Stimulated activated naive CD8-positive, alpha-beta T cell treated with anti-CD3 and anti-CD28 coated beads, Interleukin-15, Interleukin-2, amounts not matched to agents 100 ng/mL and 50 ng/mL, for 24 hours (primary cell): ENCODE measurements around the gene FNDC3B.
A peak's percentile ranks its signal among the peaks of the same experiment; 100 is the strongest.
"Not testable (repeated sequence)": the region's sequence is repeated elsewhere in the genome, so short reads cannot be mapped to it uniquely, and the experiment has no call there.

Experiments used
- H3K27ac Mint-ChIP-seq: one replicate; pipeline ENCODE4 v1.8.0; 2021; ENCODE audit warnings: mild to moderate bottlenecking, mixed read lengths
- H3K27me3 Mint-ChIP-seq: one replicate; pipeline ENCODE4 v1.8.0; 2021; ENCODE audit warnings: mixed read lengths
- H3K36me3 Mint-ChIP-seq: one replicate; pipeline ENCODE4 v1.8.0; 2021; ENCODE audit warnings: low read depth, mixed read lengths
- H3K4me1 Mint-ChIP-seq: one replicate; pipeline ENCODE4 v1.8.0; 2021; ENCODE audit warnings: low read depth, mixed read lengths
- H3K4me3 Mint-ChIP-seq: one replicate; pipeline ENCODE4 v1.8.0; 2021; ENCODE audit warnings: mild to moderate bottlenecking, mixed read lengths
- H3K9me3 Mint-ChIP-seq: one replicate; pipeline ENCODE4 v1.8.0; 2021; ENCODE audit warnings: mixed read lengths

The FNDC3B gene

DNA sequence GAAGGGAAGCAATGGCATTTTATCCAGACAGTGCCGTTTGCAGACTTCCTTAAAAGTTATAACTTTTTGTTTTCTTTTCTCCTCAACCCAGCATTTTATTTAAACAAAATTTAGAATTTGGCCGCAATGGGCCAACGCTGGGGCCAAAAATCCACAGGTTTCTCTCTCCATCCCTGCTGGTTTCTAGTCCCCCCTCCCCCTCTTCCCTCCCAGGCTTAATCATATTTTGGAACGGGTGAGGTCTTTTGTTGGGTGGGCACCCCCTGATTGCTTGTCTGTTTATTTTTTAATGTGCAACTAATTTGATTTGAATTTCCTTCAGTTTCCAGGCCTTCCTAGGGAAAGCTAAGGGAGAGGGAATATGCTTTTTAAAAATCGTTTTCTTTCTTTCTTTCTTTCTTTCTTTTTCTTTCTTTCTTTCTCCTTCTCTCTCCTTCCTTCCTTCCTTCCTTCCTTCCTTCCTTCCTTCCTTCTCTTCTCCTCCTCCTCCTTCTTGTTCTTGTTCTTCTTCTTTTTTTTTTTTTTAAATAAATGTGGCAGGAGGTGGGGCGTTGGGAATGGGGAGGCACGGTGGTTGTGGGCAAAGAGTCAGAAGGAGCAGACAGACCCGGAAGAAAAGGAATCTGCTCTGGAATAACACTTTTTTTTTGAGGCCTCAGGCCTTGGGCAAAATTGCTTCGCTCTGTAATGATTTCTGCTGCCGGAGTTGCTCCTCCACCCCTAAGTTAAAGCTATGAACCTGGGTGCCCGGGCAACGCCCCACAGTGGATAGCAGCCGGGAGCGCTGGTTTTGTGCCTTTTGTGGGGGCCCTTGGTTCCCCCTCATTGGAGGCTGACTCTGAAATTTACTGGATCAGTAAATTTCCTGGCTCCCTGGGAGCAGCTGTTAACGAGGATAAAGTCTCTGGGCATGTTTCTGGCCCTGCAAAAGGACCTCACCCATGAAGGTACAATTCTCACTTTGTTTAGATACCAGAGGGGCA is 1.9 kb downstream of the FNDC3B start:
- Mint-ChIP-seq H3K9me3 (no peaks in the 10 kb centered on the region), H3K27ac (peak overlapping the region; percentile 79), H3K4me3 (peak overlapping the region; percentile 68), H3K36me3 (no peaks in the 10 kb centered on the region), H3K27me3 (peaks cover 5% of the 10 kb centered on the region), H3K4me1 (peaks cover 42% of the 10 kb centered on the region)

- Mint-ChIP-seq H3K4me3 (no peak overlapping the region), H3K4me1 (peaks cover 49% of the 10 kb centered on the region), H3K27ac (no peak overlapping the region), H3K27me3 (peaks cover 3% of the 10 kb centered on the region), H3K36me3 (no peaks in the 10 kb centered on the region), H3K9me3 (no peaks in the 10 kb centered on the region)
Observed at GRCh38 chr3:172042136-172042662, 2.8 kb downstream of the FNDC3B start.

DNA sequence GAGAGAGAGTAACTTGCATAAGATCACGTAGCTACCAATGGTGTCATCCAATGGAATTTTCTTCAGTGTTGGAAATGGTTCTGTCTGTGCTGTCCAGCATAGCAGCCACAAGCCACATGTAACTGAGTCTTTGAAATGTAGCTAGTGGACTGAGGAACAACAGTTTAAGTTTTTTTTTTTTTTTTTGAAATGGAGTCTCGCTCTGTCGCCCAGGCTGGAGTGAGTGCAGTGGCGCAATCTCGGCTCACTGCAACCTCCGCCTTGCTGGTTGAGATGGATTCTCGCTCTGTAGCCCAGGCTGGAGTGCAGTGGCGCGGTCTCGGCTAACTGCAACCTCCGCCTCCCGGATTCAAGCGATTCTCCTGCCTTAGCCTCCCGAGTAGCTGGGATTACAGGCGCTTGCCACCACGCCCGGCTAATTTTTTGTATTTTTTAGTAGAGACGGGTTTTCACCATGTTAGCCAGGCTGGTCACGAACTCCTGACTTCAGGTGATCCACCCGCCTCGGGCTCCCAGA is 3.3 kb downstream of the FNDC3B start:
- H3K9me3 Mint-ChIP-seq, H3K27ac Mint-ChIP-seq, H3K27me3 Mint-ChIP-seq, H3K4me3 Mint-ChIP-seq, H3K36me3 Mint-ChIP-seq: not testable (repeated sequence)
- H3K4me1 Mint-ChIP-seq: peaks cover 49% of the 10 kb centered on the region

DNA sequence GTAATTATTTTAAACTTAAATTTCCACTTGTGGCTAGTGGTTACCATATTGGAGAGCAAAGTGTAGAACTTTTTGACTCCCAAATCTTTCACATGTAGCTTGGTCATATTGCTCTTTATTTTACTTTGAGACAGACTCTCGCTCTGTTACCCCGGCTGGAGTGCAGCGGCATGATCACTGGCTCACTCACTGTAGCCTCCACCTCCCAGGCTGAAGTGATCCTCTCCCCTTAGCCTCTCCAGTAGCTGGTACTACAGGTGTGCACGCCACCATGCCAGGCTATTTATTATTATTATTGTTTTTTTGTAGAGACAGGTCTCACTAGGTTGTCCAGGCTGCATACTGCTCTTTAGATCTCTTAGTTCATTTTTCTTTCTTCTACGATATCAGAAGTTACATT is 3.9 kb downstream of the FNDC3B start:
- Mint-ChIP-seq H3K27me3 (no peaks in the 10 kb centered on the region), H3K9me3 (no peaks in the 10 kb centered on the region), H3K27ac (no peak overlapping the region), H3K36me3 (peaks cover 7% of the 10 kb centered on the region), H3K4me1 (peaks cover 49% of the 10 kb centered on the region), H3K4me3 (no peak overlapping the region)

GRCh38 chr3:172043766-172044165 is 4.4 kb downstream of the FNDC3B start:
- no peak overlapping the region for H3K4me3 Mint-ChIP-seq
- peaks cover 10% of the 10 kb centered on the region for H3K36me3 Mint-ChIP-seq
- H3K27ac Mint-ChIP-seq: no peak overlapping the region
- H3K4me1 Mint-ChIP-seq: peaks cover 46% of the 10 kb centered on the region
- H3K27me3 Mint-ChIP-seq: no peaks in the 10 kb centered on the region
- H3K9me3 Mint-ChIP-seq: no peaks in the 10 kb centered on the region

- peaks cover 21% of the 10 kb centered on the region for H3K36me3 Mint-ChIP-seq
- peaks cover 52% of the 10 kb centered on the region for H3K4me1 Mint-ChIP-seq
- H3K9me3 Mint-ChIP-seq: no peaks in the 10 kb centered on the region
- H3K27ac Mint-ChIP-seq: peak overlapping the region; percentile 24
- no peak overlapping the region for H3K4me3 Mint-ChIP-seq
- H3K27me3 Mint-ChIP-seq: no peaks in the 10 kb centered on the region
Observed at GRCh38 chr3:172044833-172045585, 5.6 kb downstream of the FNDC3B start.

- Mint-ChIP-seq H3K4me1 (peaks cover 47% of the 10 kb centered on the region), H3K27ac (peak overlapping the region; percentile 65), H3K36me3 (peaks cover 34% of the 10 kb centered on the region), H3K4me3 (no peak overlapping the region), H3K9me3 (no peaks in the 10 kb centered on the region), H3K27me3 (no peaks in the 10 kb centered on the region)
Observed at GRCh38 chr3:172046268-172046915, 7.0 kb downstream of the FNDC3B start.

GRCh38 chr3:172047567-172048115 is 8.3 kb downstream of the FNDC3B start:
- no peaks in the 10 kb centered on the region for H3K9me3 Mint-ChIP-seq
- no peak overlapping the region for H3K27ac Mint-ChIP-seq
- H3K4me3 Mint-ChIP-seq: no peak overlapping the region
- H3K36me3 Mint-ChIP-seq: peaks cover 46% of the 10 kb centered on the region
- H3K27me3 Mint-ChIP-seq: no peaks in the 10 kb centered on the region
- H3K4me1 Mint-ChIP-seq: peaks cover 44% of the 10 kb centered on the region

DNA sequence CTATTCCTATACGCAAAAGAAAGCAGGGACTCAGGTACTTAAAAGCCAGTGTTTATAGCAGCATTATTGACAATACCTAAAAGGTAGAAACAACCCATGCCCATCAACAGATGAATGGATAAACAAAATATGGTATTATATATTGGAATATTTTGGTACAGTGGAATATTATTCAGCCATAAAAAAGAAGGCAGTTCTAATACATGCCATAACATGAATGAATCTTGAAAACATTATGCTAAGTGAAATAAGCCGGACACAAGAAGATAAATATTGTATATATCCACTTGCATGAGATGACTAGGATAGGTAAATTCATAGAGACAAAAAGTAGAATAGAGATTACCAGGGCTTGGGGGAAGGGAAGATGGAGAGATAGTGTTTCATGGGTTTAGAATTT is 9.2 kb downstream of the FNDC3B start:
- no peak overlapping the region for H3K4me3 Mint-ChIP-seq
- peaks cover 39% of the 10 kb centered on the region for H3K4me1 Mint-ChIP-seq
- peaks cover 48% of the 10 kb centered on the region for H3K36me3 Mint-ChIP-seq
- H3K27ac Mint-ChIP-seq: no peak overlapping the region
- H3K9me3 Mint-ChIP-seq: no peaks in the 10 kb centered on the region
- no peaks in the 10 kb centered on the region for H3K27me3 Mint-ChIP-seq

DNA sequence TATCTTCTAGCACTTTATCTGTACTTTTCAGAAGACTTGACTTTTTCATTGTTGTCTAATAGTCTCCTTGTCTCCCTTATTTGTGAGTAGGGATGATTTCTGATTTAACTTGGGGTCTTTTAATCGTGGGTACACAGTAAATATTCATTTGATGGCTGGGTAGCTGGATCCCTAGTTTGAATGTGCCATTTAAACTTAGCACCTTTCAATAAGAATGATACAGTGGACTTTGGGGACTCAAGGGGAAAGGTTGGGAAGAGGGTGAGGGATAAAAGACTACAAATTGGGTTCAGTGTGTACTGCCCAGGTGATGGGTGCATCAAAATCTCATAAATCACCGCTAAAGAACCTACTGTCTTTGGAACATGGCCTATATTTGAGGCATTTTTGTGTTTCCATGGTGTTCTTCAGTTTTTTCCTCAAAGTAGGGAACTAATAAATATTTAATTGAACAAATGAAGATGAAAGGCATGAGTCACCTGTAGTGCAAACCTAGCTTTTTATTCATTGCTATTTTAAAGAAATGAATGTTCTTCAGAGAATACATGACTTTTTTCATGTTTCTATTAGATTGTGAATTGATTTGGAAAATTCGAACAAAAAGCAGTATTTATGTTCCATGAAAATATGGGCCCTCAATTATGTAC is 12.1 kb downstream of the FNDC3B start:
- peaks cover 34% of the 10 kb centered on the region for H3K4me1 Mint-ChIP-seq
- peaks cover 58% of the 10 kb centered on the region for H3K36me3 Mint-ChIP-seq
- H3K9me3 Mint-ChIP-seq: no peaks in the 10 kb centered on the region
- no peak overlapping the region for H3K4me3 Mint-ChIP-seq
- no peaks in the 10 kb centered on the region for H3K27me3 Mint-ChIP-seq
- H3K27ac Mint-ChIP-seq: no peak overlapping the region

GRCh38 chr3:172051957-172052354 is 12.6 kb downstream of the FNDC3B start:
- Mint-ChIP-seq H3K4me3 (no peak overlapping the region), H3K36me3 (peaks cover 61% of the 10 kb centered on the region), H3K4me1 (peaks cover 34% of the 10 kb centered on the region), H3K27me3 (no peaks in the 10 kb centered on the region), H3K27ac (no peak overlapping the region), H3K9me3 (no peaks in the 10 kb centered on the region)

GRCh38 chr3:172052405-172052804 is 13.0 kb downstream of the FNDC3B start:
- Mint-ChIP-seq H3K9me3 (no peaks in the 10 kb centered on the region), H3K36me3 (peaks cover 61% of the 10 kb centered on the region), H3K4me3 (no peak overlapping the region), H3K4me1 (peaks cover 35% of the 10 kb centered on the region), H3K27me3 (no peaks in the 10 kb centered on the region), H3K27ac (no peak overlapping the region)

DNA sequence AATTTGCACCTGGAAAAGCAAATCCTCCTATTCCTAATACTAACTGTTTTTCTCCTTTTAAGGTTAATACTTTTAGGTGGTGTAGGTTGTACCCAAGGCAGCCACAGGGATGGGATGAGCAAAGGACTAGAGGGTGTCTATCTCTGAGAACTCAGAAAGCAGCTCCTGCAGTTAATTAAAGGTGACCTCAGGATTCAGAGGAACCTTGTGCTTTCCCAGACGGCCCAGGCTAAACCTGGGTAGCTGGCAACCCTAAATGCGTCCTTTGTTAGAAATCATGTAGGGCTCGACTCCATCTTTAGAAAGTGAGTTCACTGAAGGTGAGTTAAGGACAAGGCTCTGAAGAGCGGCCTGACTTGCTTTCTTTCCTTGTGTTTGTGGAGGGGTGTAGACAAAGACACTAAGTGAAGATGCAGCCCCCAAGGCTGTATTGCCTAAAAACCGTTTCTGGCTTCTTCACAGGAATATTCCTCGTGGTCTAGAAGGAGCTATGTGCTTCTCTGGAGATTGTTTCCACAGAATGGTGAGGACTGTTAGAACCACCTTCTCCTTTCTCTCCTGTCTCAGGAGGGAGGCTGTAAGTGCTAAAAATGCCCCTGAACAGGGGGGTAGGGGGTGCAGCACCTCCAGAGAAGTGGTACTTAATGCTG is 14.9 kb downstream of the FNDC3B start:
- Mint-ChIP-seq H3K27me3 (no peaks in the 10 kb centered on the region), H3K4me1 (peaks cover 28% of the 10 kb centered on the region), H3K9me3 (no peaks in the 10 kb centered on the region), H3K4me3 (no peak overlapping the region), H3K27ac (no peak overlapping the region), H3K36me3 (peaks cover 49% of the 10 kb centered on the region)
